ENCODE results near the gene RASL10B. TPM values are rescaled to one million over a fixed set of nuclear protein-coding genes. Genes with fewer than 3 reads are reported as not detected.

RASL10B gene
- total RNA-seq, 2 donors from 2014 or later = 39.2 to 61.9 TPM

DNA sequence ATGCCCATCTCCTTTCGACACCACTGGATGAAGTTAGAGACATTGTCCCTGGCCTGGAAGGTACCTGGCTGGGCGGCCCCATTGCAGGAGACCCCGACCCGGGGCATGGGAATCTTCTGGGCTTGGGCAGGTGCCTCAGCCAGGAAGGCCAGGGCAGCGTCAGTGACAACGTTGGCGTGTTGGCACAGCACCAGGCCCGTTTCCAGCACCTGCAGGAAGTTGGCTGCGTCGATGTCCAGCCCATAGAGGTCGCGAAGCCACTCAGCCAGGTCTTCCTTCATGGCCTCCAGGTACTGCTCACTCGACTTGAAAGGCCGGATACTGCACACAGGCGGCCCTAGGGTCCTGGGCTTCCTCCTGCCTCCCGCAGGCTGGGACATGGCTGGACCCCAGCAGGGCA lies 21.0 kb downstream of the RASL10B start:
- no peaks in the 10 kb centered on the region for H3K27me3 ChIP-seq
- no peak for DNase-seq (ENCODE audit: low spot score)
- no peak overlapping the region for H3K4me3 ChIP-seq
- H3K27ac ChIP-seq = no peak overlapping the region
- peaks cover 0 to 25% of the 10 kb centered on the region in 2 donors for H3K4me1 ChIP-seq
- TF ChIP-seq, protein P1, sequence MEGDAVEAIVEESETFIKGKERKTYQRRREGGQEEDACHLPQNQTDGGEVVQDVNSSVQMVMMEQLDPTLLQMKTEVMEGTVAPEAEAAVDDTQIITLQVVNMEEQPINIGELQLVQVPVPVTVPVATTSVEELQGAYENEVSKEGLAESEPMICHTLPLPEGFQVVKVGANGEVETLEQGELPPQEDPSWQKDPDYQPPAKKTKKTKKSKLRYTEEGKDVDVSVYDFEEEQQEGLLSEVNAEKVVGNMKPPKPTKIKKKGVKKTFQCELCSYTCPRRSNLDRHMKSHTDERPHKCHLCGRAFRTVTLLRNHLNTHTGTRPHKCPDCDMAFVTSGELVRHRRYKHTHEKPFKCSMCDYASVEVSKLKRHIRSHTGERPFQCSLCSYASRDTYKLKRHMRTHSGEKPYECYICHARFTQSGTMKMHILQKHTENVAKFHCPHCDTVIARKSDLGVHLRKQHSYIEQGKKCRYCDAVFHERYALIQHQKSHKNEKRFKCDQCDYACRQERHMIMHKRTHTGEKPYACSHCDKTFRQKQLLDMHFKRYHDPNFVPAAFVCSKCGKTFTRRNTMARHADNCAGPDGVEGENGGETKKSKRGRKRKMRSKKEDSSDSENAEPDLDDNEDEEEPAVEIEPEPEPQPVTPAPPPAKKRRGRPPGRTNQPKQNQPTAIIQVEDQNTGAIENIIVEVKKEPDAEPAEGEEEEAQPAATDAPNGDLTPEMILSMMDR (IDR thresholded peaks at IDR 0.05) = no peak
- H3K9me3 ChIP-seq = no peaks in the 10 kb centered on the region
- H3K36me3 ChIP-seq = no peaks in the 10 kb centered on the region

- TF ChIP-seq, protein P1 (IDR thresholded peaks at IDR 0.05) = no peak
- Histone ChIP-seq H3K4me3 (no peak within 1 kb of the TSS), H3K27ac (no peak within 1 kb of the TSS), H3K36me3 (no peaks in the 10 kb centered on the region), H3K9me3 (no peaks in the 10 kb centered on the region), H3K27me3 (no peaks in the 10 kb centered on the region), H3K4me1 (peaks cover 0 to 25% of the 10 kb centered on the region in 2 donors)
- DNase-seq (ENCODE audit: low spot score) = no peak
These were observed 21.7 kb downstream of the RASL10B start, which contains the start of gene GAS2L2 for GRCh38 chr17:35752945-35753764. Gene GAS2L2 (minus strand): TSS chr17:35753239. CDS start chr17:35752850, 389 bp downstream.

GRCh38 chr17:35757243-35757642 lies 25.8 kb downstream of the RASL10B start:
- no peak overlapping the region for H3K27ac ChIP-seq
- H3K4me3 ChIP-seq = no peak overlapping the region
- no peak for DNase-seq (ENCODE audit: low spot score)
- H3K4me1 ChIP-seq = peaks cover 0 to 11% of the 10 kb centered on the region in 2 donors
- H3K27me3 ChIP-seq = no peaks in the 10 kb centered on the region
- no peaks in the 10 kb centered on the region for H3K9me3 ChIP-seq
- TF ChIP-seq, protein P1 (IDR thresholded peaks at IDR 0.05) = no peak
- no peaks in the 10 kb centered on the region for H3K36me3 ChIP-seq

- TF ChIP-seq, protein P1 (IDR thresholded peaks at IDR 0.05) = no peak
- no peak for DNase-seq (ENCODE audit: low spot score)
These were observed 29.1 kb downstream of the RASL10B start, which contains the start of gene C17orf50 for GRCh38 chr17:35760587-35760986. Gene C17orf50 (plus strand): TSS chr17:35760887. CDS start chr17:35760942, 55 bp downstream.

DNA sequence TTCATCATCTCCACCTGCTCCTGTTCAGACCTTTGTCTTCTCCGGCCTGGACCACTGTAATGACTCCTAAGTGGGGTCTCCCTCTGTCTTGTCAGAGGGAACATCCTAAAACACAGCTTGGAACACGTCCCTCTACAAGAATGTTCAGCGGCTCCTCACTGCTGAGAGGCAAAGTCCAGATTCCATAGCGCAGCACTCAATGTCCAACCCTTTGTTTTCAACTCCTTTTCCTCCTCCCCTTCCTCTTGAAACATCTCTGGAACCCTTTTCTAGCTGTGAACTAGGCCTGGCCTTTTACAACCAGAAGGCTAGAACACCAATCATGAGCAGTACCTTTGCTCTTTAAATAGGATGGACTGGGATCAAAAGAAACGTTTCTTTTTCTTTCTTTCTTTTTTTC lies 30.2 kb downstream of the RASL10B start:
- TF ChIP-seq, protein P1 (IDR thresholded peaks at IDR 0.05) = no peak
- H3K4me3 ChIP-seq = no peak overlapping the region
- peaks cover 0 to 15% of the 10 kb centered on the region in 2 donors for H3K4me1 ChIP-seq

More at GRCh38 chr17:35760587-35760986, 29.1 kb downstream of the RASL10B start, which contains the start of gene C17orf50:
- Histone ChIP-seq H3K27ac (no peak within 1 kb of the TSS), H3K4me3 (no peak within 1 kb of the TSS), H3K9me3 (no peaks in the 10 kb centered on the region), H3K27me3 (no peaks in the 10 kb centered on the region), H3K36me3 (no peaks in the 10 kb centered on the region), H3K4me1 (peaks cover 0 to 15% of the 10 kb centered on the region in 2 donors)

More for the DNA sequence above, 30.2 kb downstream of the RASL10B start:
- no peak for DNase-seq (ENCODE audit: low spot score)
- Histone ChIP-seq H3K36me3 (no peaks in the 10 kb centered on the region), H3K9me3 (no peaks in the 10 kb centered on the region), H3K27me3 (no peaks in the 10 kb centered on the region), H3K27ac (no peak overlapping the region)

Measured in right atrium auricular region (tissue), 2 donors.